Gastroesophageal sphincter (tissue), 4 donors: ENCODE measurements around the gene CCNB2. TPM values are rescaled to one million over a fixed set of nuclear protein-coding genes. Genes with fewer than 3 reads are reported as not detected.
"Not testable (repeated sequence)": the region's sequence is repeated elsewhere in the genome, so short reads cannot be mapped to it uniquely, and the experiment has no call there.

Experiments
- ATAC-seq: fragments of 150-250 bp; one replicate; pipeline ENCODE4 v1.9.1; 2016; ENCODE audit warnings: mild to moderate bottlenecking, moderate library complexity
- H3K27ac ChIP-seq, 4 donors: fragments of 200-600 bp; sonication (generic) in 3 of 4; 1 replicate in 3 of 4; 2 replicates in 1 of 4; pipeline ENCODE4 v1.5.1; 2016 to 2019
- H3K27me3 ChIP-seq: fragments of 200-600 bp; sonication (generic); one replicate; pipeline ENCODE4 v1.5.1; 2019
- H3K36me3 ChIP-seq, 2 donors: fragments of 200-600 bp; sonication (generic); one replicate each; pipeline ENCODE4 v1.5.1; 2019; ENCODE audit warnings: control low read depth in 1 of 2
- H3K4me1 ChIP-seq, 3 donors: fragments of 200-600 bp; sonication (generic); 1 replicate in 2 of 3; 2 replicates in 1 of 3; pipeline ENCODE4 v1.5.1; 2016 to 2019; ENCODE audit warnings: control low read depth in 2 of 3
- H3K4me3 ChIP-seq, 2 donors: fragments of 200-600 bp; sonication (generic); one replicate each; pipeline ENCODE4 v1.5.1; 2019; ENCODE audit warnings: mild to moderate bottlenecking in 1 of 2, moderate library complexity in 1 of 2
- H3K9me3 ChIP-seq, 3 donors: fragments of 200-600 bp; sonication (generic); one replicate each; pipeline ENCODE4 v1.5.1; 2017 to 2019; ENCODE audit warnings: control low read depth in 2 of 3
- CTCF ChIP-seq, 4 experiments: fragments of 200-600 bp in 2 of 4; fragments of 450-650 bp in 2 of 4; sonication (generic) in 1 of 4; IDR thresholded peaks; one replicate each; pipeline ENCODE4 v1.5.1; 2017 to 2019; ENCODE audit warnings: antibody characterized with exemption in 4 of 4, mild to moderate bottlenecking in 2 of 4, moderate library complexity in 2 of 4
- EP300 ChIP-seq: sonication (generic); formaldehyde crosslinking; IDR thresholded peaks from one replicate; pipeline ENCODE4 v1.6.1; 2017; ENCODE audit warnings: antibody characterized with exemption, mild to moderate bottlenecking
- POLR2A ChIP-seq, 2 donors: fragments of 450-650 bp; IDR thresholded peaks; one replicate each; pipeline ENCODE4 v1.6.1; 2017; ENCODE audit warnings: antibody characterized with exemption in 2 of 2, mild to moderate bottlenecking in 2 of 2, moderate library complexity in 1 of 2
- POLR2AphosphoS5 ChIP-seq: sonication (generic); formaldehyde crosslinking; IDR thresholded peaks from one replicate; pipeline ENCODE4 v1.6.1; 2017; ENCODE audit warnings: antibody characterized with exemption
- WGBS, 2 donors: methylation state at CpG; one replicate each; pipeline ENCODE4 v1.1.5; 2018; ENCODE audit warnings: low coverage in 1 of 2; 5-methylcytosine and 5-hydroxymethylcytosine counted together
- total RNA-seq, 4 donors: library from RNA; depleted of rRNA; stranded (reverse); fragments of >200 nt; gene quantifications; one replicate each; pipeline ENCODE4 v1.1.0, GENCODE V29; 2016

CCNB2 gene
- total RNA-seq, 4 donors from 2014 or later: 0.46 to 5.1 (median 0.93) TPM; not detected in 1

DNA sequence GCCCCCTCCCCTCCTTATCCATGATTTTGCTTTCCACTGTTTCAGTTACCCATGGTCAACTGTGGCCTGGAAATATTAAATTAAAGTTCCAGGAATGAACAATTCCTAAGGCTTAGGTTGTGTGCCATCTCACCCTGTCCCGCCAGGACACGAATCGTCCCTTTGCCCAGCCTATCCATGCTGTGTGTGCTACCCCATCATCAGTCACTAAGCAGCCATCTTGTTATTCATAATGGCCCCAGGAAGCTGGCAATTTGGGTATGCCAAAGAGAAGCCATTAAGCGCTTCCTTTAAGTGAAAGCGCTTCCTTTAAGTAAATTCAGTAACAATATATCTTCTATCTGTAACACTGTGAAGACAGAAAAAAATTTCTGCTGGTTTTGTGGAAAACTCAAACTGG lies 52.5 kb downstream of the CCNB2 start:
- 88 to 93% methylated on average over 3 to 5 of the region's 5 CpGs for WGBS, 2 donors
- H3K4me3 ChIP-seq: no peak overlapping the region
- peaks cover 0 to 96% of the 10 kb centered on the region in 2 donors for H3K36me3 ChIP-seq
- H3K9me3 ChIP-seq: no peaks in the 10 kb centered on the region
- no peaks in the 10 kb centered on the region for H3K27me3 ChIP-seq
- H3K4me1 ChIP-seq: peaks cover 0 to 12% (median 0%) of the 10 kb centered on the region in 3 donors
- H3K27ac ChIP-seq: no peak overlapping the region
- no peak for ATAC-seq
- TF ChIP-seq POLR2AphosphoS5 (no peak), POLR2A (IDR thresholded peaks at IDR 0.05) (no peak)

GRCh38 chr15:59157840-59158700 lies 53.1 kb downstream of the CCNB2 start:
- no peak for TF ChIP-seq EP300
- no peak overlapping the region for H3K4me3 ChIP-seq
- no peaks in the 10 kb centered on the region for H3K9me3 ChIP-seq
- peaks cover 0 to 96% of the 10 kb centered on the region in 2 donors for H3K36me3 ChIP-seq
- no peak overlapping the region for H3K27ac ChIP-seq
- WGBS, 2 donors: 87 to 100% methylated on average over 6 to 9 of the region's 9 CpGs
- no peaks in the 10 kb centered on the region for H3K27me3 ChIP-seq
- no peak for ATAC-seq
- peaks cover 0 to 12% (median 0%) of the 10 kb centered on the region in 3 donors for H3K4me1 ChIP-seq

GRCh38 chr15:59158701-59159034 lies 53.7 kb downstream of the CCNB2 start:
- TF ChIP-seq POLR2A (IDR thresholded peaks at IDR 0.05) (no peak), EP300 (no peak), POLR2AphosphoS5 (no peak), CTCF (IDR thresholded peaks at IDR 0.05) (no peak)
- H3K9me3 ChIP-seq: no peaks in the 10 kb centered on the region
- no peak overlapping the region for H3K4me3 ChIP-seq
- H3K4me1 ChIP-seq: peaks cover 0 to 11% (median 0%) of the 10 kb centered on the region in 3 donors
- H3K27me3 ChIP-seq: no peaks in the 10 kb centered on the region
- no peak overlapping the region for H3K27ac ChIP-seq
- H3K36me3 ChIP-seq: peaks cover 0 to 90% of the 10 kb centered on the region in 2 donors
- WGBS, 2 donors: 68 to 80% methylated on average over 2 to 3 of the region's 7 CpGs
- no peak for ATAC-seq

- TF ChIP-seq POLR2A (IDR thresholded peaks at IDR 0.05): no peak
- no peak for TF ChIP-seq CTCF (IDR thresholded peaks at IDR 0.05)
- H3K27me3 ChIP-seq: no peaks in the 10 kb centered on the region
- no peaks in the 10 kb centered on the region for H3K9me3 ChIP-seq
- no peak for ATAC-seq
- 76 to 80% methylated on average over 4 to 5 of the region's 9 CpGs for WGBS, 2 donors
- peaks cover 0 to 6% (median 0%) of the 10 kb centered on the region in 3 donors for H3K4me1 ChIP-seq
- H3K27ac ChIP-seq: no peak overlapping the region
- peaks cover 0 to 84% of the 10 kb centered on the region in 2 donors for H3K36me3 ChIP-seq
- H3K4me3 ChIP-seq: no peak overlapping the region
Observed at GRCh38 chr15:59159210-59159609, 54.3 kb downstream of the CCNB2 start.

GRCh38 chr15:59160880-59161593 lies 56.1 kb downstream of the CCNB2 start:
- ATAC-seq: no peak
- no peak overlapping the region for H3K27ac ChIP-seq
- WGBS, 2 donors: 80 to 85% methylated on average over 7 to 8 of the region's 23 CpGs
- H3K9me3 ChIP-seq: no peaks in the 10 kb centered on the region
- no peak overlapping the region for H3K4me3 ChIP-seq
- H3K27me3 ChIP-seq: no peaks in the 10 kb centered on the region
- H3K36me3 ChIP-seq: peaks cover 0 to 79% of the 10 kb centered on the region in 2 donors
- no peak for TF ChIP-seq EP300
- peak in 1 of 4 experiments; percentile 29 for TF ChIP-seq CTCF (IDR thresholded peaks at IDR 0.05)
- H3K4me1 ChIP-seq: no peaks in the 10 kb centered on the region

GRCh38 chr15:59162080-59162479 lies 57.1 kb downstream of the CCNB2 start:
- not testable (repeated sequence) for H3K4me3 ChIP-seq, H3K27ac ChIP-seq, H3K27me3 ChIP-seq, H3K9me3 ChIP-seq, H3K4me1 ChIP-seq, ATAC-seq
- peaks cover 0 to 68% of the 10 kb centered on the region in 2 donors for H3K36me3 ChIP-seq
- WGBS, 2 donors: 95 to 96% methylated on average over 4 to 7 of the region's 8 CpGs
